CMK (cell line): Measurements from ENCODE around the gene WDFY2.
A peak's percentile ranks its signal among the peaks of the same experiment; 100 is the strongest.
"Not testable (repeated sequence)": the region's sequence is repeated elsewhere in the genome, so short reads cannot be mapped to it uniquely, and the experiment has no call there.

Source experiments
- DNase-seq: peaks from one replicate; pipeline ENCODE4 v3.0.0-alpha.2; 2010; ENCODE audit warnings: low read depth

WDFY2 gene

DNA sequence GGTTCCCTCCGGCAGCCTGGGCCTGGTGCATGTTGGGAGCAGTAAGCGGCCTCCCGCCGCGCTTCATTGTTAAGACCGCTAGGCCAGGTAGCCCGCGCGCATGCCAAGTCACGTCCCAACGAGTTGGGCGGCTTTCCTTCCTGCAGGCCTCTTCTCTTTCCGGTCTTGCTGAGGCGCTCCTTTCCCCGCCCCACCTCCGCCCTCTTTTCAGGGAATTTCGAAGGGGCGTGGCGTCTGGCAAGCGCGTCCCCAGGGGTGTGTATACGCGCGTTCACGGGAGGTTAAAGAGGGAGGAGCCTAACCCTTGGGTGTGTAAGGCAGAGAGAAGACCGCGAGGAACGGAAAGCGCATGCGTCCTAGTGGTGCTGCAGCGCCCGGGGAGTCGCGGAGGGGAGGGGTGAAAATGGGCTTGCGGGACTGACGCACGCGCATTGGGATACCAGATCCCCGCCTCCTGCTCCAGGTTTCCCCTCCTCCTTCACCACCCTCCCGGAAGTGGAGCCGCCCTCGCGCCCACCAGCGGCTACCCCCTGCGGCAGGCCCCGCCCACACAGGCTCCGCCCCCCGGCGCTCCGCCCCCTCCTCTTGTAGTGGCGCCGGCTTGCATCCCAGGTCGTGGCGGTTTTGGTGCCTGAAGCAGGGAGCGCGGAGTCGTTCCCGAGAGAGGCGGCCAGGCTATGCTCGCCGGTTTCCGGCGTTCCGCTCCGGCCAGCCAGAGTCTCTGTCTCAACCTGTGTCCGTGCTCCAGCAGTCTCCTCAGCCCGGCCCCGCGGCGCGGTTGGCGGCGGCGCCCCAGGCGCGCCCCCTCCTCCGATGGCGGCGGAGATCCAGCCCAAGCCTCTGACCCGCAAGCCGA, at the start of gene WDFY2:
TSS of gene WDFY2 (plus strand) at position 588 of the 856 bp plus-strand sequence. CDS start at position 814, 226 bp downstream.
- peak; percentile 100 for DNase-seq

DNA sequence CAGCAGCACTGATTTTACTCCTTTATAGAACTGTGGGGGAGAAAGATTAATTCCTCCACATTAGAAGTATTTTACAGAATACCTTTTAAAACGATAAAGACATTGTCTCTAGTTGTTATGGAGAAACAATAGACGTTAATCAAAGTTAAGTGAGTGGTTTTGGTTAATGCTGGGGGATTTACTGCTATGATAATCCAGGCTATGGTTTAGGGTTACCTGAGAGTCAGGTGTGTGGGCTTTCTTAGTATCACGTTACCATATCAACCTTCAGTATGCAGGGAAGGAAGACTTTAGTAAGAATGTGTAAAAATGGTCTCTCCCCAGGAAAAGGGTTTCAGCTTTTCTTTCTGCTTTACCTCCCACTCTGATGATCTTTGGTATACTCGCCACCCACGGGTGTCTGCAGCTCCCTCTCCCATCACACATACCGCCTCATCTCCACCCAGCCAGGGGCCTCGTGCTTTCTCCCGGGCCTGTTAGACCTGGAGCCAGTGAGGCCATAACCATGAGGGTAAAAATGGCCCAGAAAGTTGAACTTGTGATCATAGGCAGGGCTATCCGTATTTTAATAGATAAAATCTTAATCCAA, 45.6 kb upstream of the WDFY2 start:
- no peak for DNase-seq

- no peak for DNase-seq
Measured at GRCh38 chr13:51539887-51540286, 44.4 kb upstream of the WDFY2 start.

- no peak for DNase-seq
Measured at GRCh38 chr13:51541037-51541436, 43.2 kb upstream of the WDFY2 start.

- no peak for DNase-seq
Measured at GRCh38 chr13:51541809-51542258, 42.4 kb upstream of the WDFY2 start.

DNA sequence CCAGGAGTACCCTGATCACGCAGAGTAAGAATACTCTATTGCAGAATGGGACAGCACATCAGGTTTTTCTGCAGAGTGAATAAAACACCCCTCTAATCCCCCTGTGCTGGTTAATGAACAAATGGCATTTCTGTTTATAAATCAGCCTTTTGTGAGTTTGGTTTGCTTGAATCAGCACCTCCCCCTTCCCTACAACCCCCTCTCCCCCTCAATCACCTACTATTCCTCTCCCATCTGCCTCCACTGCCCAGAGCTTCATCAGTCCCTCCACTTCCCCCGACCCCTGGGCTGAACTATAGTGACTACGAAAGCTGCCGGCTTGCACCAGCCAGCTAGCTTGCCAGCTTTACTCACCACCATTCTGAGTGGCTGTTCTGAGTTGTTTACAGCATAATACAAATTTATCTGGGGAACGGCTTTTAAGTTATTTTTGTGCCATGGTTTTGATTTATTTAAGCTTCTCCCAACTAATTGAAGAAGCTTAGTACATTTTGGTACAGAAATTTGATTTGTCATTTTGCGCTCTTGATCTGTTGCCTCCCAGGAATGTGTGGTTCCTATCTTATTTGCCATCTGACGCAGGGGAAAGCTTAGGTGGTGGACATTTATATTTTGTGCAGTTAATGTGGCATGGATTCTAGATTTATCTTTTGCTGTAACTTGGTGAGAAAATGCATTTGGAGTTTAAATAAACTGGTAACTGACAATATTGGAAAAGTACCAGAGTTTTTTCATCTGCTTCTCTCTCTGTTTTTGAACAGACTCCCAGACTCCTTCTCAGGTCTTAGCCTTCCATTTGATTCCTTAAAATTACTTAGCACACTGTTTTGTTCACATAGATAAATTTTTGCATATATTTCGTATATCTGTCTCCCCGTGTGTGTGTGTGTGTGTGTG, 41.7 kb upstream of the WDFY2 start:
- no peak for DNase-seq

- DNase-seq, result not testable (repeated sequence)
Measured at GRCh38 chr13:51545446-51545845, 38.8 kb upstream of the WDFY2 start.

- no peak for DNase-seq
Measured at GRCh38 chr13:51547425-51548176, 36.7 kb upstream of the WDFY2 start.

GRCh38 chr13:51549050-51549449, 35.2 kb upstream of the WDFY2 start:
- DNase-seq, result peak; percentile 68

DNA sequence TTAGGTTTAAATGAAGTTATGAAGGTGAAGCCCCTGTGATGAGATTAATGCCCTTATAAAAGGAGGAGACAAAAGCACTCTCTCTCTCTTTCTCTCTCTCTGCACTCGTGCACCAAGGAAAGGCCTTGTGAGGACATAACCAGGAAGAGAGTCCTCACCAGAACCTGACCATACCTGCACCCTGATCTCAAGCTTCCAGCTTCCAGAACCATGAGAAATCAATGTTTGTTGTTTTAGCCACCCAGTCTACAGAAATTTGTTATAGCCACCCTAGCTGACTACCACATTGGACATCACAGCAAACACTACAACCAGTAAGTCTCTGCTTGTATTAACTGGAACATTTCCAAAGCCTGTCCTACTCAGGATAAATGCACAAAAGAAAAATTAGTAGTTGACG, 34.7 kb upstream of the WDFY2 start:
- DNase-seq, result no peak

GRCh38 chr13:51550151-51550550, 34.1 kb upstream of the WDFY2 start:
- no peak for DNase-seq

- DNase-seq, result no peak
Measured at GRCh38 chr13:51551416-51551815, 32.8 kb upstream of the WDFY2 start.

DNA sequence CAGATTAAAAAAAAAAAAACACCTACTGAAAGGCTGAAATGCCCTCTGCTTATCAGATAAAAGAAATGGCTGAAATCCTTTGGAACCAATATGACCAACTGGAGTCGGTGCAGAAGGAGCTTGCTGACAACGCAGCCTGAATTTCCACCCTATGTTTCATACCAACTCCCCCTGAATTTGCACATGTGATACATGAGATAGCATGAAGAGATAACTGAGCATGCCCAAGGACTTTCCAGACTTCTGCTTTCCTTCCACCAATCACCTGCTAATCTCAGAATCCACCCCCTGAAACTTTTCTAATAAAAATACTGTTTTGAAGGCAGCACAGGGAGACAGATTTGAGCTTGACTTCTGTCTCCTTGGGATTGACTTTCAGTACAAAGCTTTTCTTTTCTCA, 32.2 kb upstream of the WDFY2 start:
- peak; percentile 84 for DNase-seq

DNA sequence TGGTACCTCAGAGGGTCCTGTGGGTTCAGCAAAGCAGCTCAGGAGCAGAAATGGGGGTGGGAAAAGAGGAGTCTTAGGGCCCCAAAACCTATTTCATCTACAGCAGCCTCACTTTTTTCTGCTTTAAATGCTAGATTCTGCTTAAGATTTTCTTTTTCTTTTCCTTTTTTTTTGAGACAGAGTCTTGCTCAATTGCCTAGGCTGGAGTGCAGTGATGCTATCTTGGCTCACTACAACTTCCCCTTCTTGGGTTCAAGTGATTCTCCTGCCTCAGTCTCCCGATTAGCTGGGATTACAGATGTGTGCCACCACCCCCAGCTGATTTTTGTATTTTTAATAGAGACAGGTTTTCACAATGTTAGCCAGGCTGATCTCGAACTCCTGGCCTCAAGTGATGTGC, 30.7 kb upstream of the WDFY2 start:
- DNase-seq, result no peak

DNA sequence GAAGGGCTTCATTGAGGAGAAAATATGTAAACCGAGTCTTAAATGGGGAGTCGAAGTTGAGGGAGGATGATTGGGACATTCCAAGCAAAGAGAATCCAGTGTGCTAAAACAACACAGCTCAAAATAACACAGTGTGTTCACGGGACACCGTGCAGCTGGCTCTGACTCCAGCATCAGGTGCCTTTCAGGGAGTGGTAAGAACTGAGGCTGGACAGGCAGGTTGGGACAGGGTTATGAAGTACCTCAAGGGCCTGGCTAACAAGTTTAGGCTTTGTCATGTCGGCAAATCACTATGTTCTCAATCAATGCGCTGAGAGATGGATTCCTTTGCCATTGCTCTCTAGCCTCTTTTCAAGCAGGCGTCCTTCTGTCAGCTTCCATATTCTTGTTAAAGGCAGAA, 27.5 kb upstream of the WDFY2 start:
- no peak for DNase-seq

DNA sequence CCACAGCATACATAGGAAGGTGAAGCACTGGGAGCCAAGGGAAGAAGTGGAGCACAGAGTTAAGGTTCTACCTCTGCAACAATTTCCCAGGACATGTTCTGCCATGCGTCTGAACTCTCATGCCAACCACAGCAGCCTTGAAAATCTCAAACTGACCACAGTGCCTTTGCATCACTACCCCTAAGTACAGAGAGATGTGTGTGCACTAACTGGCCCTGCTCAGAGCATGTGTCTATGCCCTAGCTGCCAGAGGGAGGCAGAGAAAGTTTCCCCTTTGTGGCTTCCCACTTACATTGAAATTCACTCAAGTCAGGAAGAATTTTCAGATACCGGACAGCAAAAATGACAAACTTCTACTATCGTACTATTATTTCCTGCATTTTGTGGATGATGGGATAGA, 26.8 kb upstream of the WDFY2 start:
- DNase-seq, result no peak

DNA sequence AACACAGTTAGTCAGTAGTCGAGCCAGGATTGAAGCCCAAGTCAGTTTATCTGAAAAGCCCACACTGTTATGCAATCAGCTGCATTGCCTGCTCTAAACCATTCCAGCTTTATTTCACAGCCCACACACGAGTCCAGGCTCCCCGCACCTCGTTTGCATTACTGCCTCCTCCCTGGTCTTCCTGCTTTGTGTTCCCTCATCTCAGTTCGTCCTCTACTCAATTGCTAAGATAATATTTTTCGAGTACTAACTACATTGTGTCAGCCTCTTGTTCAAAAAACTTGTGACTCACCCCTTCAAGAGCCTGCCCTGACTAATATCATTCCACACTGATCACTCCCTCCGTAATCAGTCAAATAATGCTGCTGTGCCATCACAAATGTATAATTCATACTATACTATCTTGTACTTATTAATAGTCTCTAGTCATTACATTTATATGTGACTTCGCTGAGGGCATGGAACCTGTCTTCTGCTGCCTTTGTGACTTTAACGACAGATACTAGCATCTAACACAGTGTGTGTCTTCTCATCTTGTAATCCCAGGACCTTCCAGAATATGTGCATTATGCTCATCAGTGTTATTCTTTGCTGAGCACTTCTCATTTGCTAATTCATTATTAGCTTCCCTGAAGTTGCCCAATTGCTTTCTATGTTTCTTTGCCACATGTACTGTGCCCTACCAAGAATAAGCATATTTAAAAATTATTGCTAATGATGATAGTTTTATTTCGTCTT, 26.2 kb upstream of the WDFY2 start:
- no peak for DNase-seq

DNA sequence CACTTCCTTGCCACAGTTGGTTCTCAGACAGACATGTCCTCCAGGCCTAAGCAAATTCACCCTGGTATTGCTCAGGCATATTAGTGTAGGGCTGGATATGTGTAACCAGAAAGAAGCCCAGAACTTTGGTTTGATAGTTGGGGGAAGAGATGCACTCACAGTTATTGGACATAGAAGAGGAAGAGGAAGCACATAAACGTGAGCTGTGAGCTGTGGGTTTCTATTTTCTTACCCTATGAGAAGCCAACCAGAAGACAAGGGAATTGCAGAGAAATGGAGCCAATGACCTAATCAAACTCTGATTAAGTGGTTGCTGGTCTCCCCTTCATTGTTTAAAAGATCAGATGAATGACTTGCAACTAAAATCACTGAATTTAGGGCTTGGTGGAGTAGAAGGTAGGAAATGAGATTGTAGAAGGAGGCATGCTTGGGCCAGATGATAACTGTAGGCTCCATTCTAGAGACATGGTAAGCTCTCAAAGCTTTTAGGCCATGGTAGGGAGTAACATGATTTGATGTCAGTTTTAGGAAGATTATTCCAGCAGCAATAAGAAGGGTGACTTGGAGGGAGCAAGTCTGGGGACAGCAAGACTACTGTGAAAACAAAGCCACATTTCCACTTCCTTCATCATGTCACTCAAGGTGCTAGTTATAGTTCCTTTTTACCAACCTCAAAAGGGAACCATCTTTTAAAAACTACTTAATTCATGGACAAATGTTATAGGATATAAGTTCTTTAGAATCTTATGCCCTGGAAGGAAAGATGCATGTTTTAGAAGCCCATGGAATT, 24.1 kb upstream of the WDFY2 start:
- DNase-seq, result no peak

- DNase-seq, result no peak
Measured at GRCh38 chr13:51562011-51562671, 22.1 kb upstream of the WDFY2 start.

- no peak for DNase-seq
Measured at GRCh38 chr13:51564252-51564651, 20.0 kb upstream of the WDFY2 start.
